ENCODE measurements around the gene CACNA1G. TPM values are rescaled to one million over a fixed set of nuclear protein-coding genes. Genes with fewer than 3 reads are reported as not detected.

The CACNA1G gene
- total and polyA plus RNA-seq, 8 donors, result 0.50 to 38.2 (median 19.5) TPM

GRCh38 chr17:50596191-50597037, 35.9 kb downstream of the CACNA1G start:
- intact Hi-C loops (cut with DNase I), result no loop called here
- peak in 1 of 4 donors; percentile 69 for DNase-seq

GRCh38 chr17:50598487-50598886, 38.0 kb downstream of the CACNA1G start:
- H3K27ac ChIP-seq, result no peak overlapping the region
- no peaks in the 10 kb centered on the region for H3K9me3 ChIP-seq
- no peaks in the 10 kb centered on the region for H3K27me3 ChIP-seq
- TF ChIP-seq CTCF (IDR thresholded peaks at IDR 0.05), result no peak
- intact Hi-C loops (cut with DNase I), result no loop called here
- no peaks in the 10 kb centered on the region for H3K36me3 ChIP-seq
- no peak for ATAC-seq
- no peaks in the 10 kb centered on the region for H3K4me1 ChIP-seq
- DNase-seq, result no peak
- H3K4me3 ChIP-seq, result no peak overlapping the region

More at GRCh38 chr17:50596191-50597037, 35.9 kb downstream of the CACNA1G start:
- no peaks in the 10 kb centered on the region for H3K9me3 ChIP-seq
- no peak for ATAC-seq
- TF ChIP-seq CTCF (IDR thresholded peaks at IDR 0.05), result peak in 1 of 2 donors; percentile 23
- H3K27me3 ChIP-seq, result no peaks in the 10 kb centered on the region
- no peak overlapping the region for H3K4me3 ChIP-seq
- no peaks in the 10 kb centered on the region for H3K36me3 ChIP-seq
- no peak overlapping the region for H3K27ac ChIP-seq
- no peaks in the 10 kb centered on the region for H3K4me1 ChIP-seq

GRCh38 chr17:50599606-50600005, 39.1 kb downstream of the CACNA1G start:
- no peak for DNase-seq
- intact Hi-C loops (cut with DNase I), result no loop called here

GRCh38 chr17:50601823-50602375, 41.4 kb downstream of the CACNA1G start:
- peaks cover 0 to 9% of the 10 kb centered on the region in 2 donors for H3K4me1 ChIP-seq
- intact Hi-C loops (cut with DNase I), result no loop called here
- TF ChIP-seq CTCF (IDR thresholded peaks at IDR 0.05), result no peak
- DNase-seq (no peak), ATAC-seq (no peak)
- no peaks in the 10 kb centered on the region for H3K36me3 ChIP-seq
- no peaks in the 10 kb centered on the region for H3K9me3 ChIP-seq
- peaks cover 0 to 20% of the 10 kb centered on the region in 2 donors for H3K27me3 ChIP-seq
- H3K4me3 ChIP-seq, result no peak overlapping the region
- no peak overlapping the region for H3K27ac ChIP-seq

More at GRCh38 chr17:50599606-50600005, 39.1 kb downstream of the CACNA1G start:
- no peaks in the 10 kb centered on the region for H3K9me3 ChIP-seq
- no peak overlapping the region for H3K27ac ChIP-seq
- no peak overlapping the region for H3K4me3 ChIP-seq
- no peaks in the 10 kb centered on the region for H3K36me3 ChIP-seq
- no peak for ATAC-seq
- peaks cover 0 to 2% of the 10 kb centered on the region in 2 donors for H3K4me1 ChIP-seq
- H3K27me3 ChIP-seq, result peaks cover 0 to 6% of the 10 kb centered on the region in 2 donors
- TF ChIP-seq CTCF (IDR thresholded peaks at IDR 0.05), result no peak

- Histone ChIP-seq H3K27ac (no peak overlapping the region), H3K9me3 (no peaks in the 10 kb centered on the region), H3K36me3 (no peaks in the 10 kb centered on the region), H3K4me1 (peaks cover 0 to 9% of the 10 kb centered on the region in 2 donors), H3K4me3 (no peak overlapping the region), H3K27me3 (peaks cover 0 to 20% of the 10 kb centered on the region in 2 donors)
- TF ChIP-seq CTCF (IDR thresholded peaks at IDR 0.05), result no peak
- intact Hi-C loops (cut with DNase I), result no loop called here
- ATAC-seq (no peak), DNase-seq (no peak)
Observed at GRCh38 chr17:50602836-50603235, 42.3 kb downstream of the CACNA1G start.

Measured in left lung (tissue), 10 donors.